Lung (tissue), 12 donors: Measurements from ENCODE around the gene AK3. TPM values are rescaled to one million over a fixed set of nuclear protein-coding genes. Genes with fewer than 3 reads are reported as not detected.

ENCODE experiments used
- ATAC-seq: fragments of 200-7000 bp; cut with Tn5 transposase; one replicate; pipeline ENCODE4 v1.9.1; 2020; ENCODE audit warnings: moderate number of reproducible peaks; ENCODE audit not compliant: insufficient read depth, low FRiP score
- DNase-seq, 3 donors: peaks; one replicate each; pipeline ENCODE4 v3.0.0-alpha.2; 2013 to 2017
- H3K27ac ChIP-seq, 2 donors: one replicate each; pipeline ENCODE4 v1.5.1; 2013; ENCODE audit warnings: mild to moderate bottlenecking in 2 of 2, moderate library complexity in 2 of 2, control low read depth in 1 of 2, inconsistent platforms in 1 of 2, low read depth in 1 of 2, low read length in 1 of 2
- H3K27me3 ChIP-seq, 3 donors: one replicate each; pipeline ENCODE4 v1.5.1; 2013; ENCODE audit warnings: low read length in 2 of 3; ENCODE audit not compliant: control insufficient read depth in 3 of 3, insufficient read depth in 3 of 3
- H3K36me3 ChIP-seq, 4 donors: one replicate each; pipeline ENCODE4 v1.5.1; 2013; ENCODE audit warnings: low read length in 4 of 4, mild to moderate bottlenecking in 1 of 4, moderate library complexity in 1 of 4; ENCODE audit not compliant: control insufficient read depth in 4 of 4, insufficient read depth in 4 of 4
- H3K4me1 ChIP-seq, 5 donors: one replicate each; pipeline ENCODE4 v1.5.1; 2013; ENCODE audit warnings: low read length in 5 of 5, mild to moderate bottlenecking in 2 of 5, moderate library complexity in 1 of 5; ENCODE audit not compliant: control insufficient read depth in 5 of 5, insufficient read depth in 5 of 5
- H3K4me3 ChIP-seq: one replicate; pipeline ENCODE4 v1.5.1; 2013; ENCODE audit warnings: mild to moderate bottlenecking, control low read depth, moderate library complexity
- H3K9ac ChIP-seq, 2 donors: one replicate each; pipeline ENCODE4 v1.5.1; 2013; ENCODE audit warnings: low read length in 2 of 2, control low read depth in 1 of 2; ENCODE audit not compliant: insufficient read depth in 1 of 2
- H3K9me3 ChIP-seq, 4 donors: one replicate each; pipeline ENCODE4 v1.5.1; 2013; ENCODE audit warnings: low read length in 3 of 4, mild to moderate bottlenecking in 1 of 4, moderate library complexity in 1 of 4; ENCODE audit not compliant: control insufficient read depth in 4 of 4, insufficient read depth in 3 of 4
- CTCF ChIP-seq: IDR thresholded peaks from 2 replicates; pipeline ENCODE4 v1.5.1; 2012; ENCODE audit warnings: mild to moderate bottlenecking; ENCODE audit errors: control extremely low read depth, extremely low read depth
- WGBS, 2 donors: extraction: QIAGEN DNeasy Blood & Tissue Kit; methylation state at CpG; one replicate each; pipeline ENCODE4 v1.1.7; 2013; 5-methylcytosine and 5-hydroxymethylcytosine counted together
- polyA plus RNA-seq, 2 donors: library from polyadenylated mRNA; stranded (reverse); fragments of 200-250 nt; gene quantifications; one replicate each; pipeline ENCODE4 v1.2.1, GENCODE V29; 2013
- total RNA-seq, 2 donors: library from RNA; depleted of rRNA in 1 of 2; stranded (reverse); fragments of >200 nt in 1 of 2; gene quantifications; one replicate each; pipeline ENCODE4 v1.2.1, GENCODE V29; 2014 to 2021
- donor health status: control.
- donor health status: control.
- donor health status: Bipolar disorder and iron deficiency.
- donor health status: healthy.
- donor health status: DM: yes; HTN: yes; CAD: no.

AK3 gene
- total and polyA plus RNA-seq, 4 donors: 22.4 to 62.7 (median 31.8) TPM

- H3K27me3 ChIP-seq: no peaks in the 10 kb centered on the region
- no peaks in the 10 kb centered on the region for H3K9me3 ChIP-seq
- H3K4me3 ChIP-seq: peak overlapping the region; percentile 16
- H3K9ac ChIP-seq: peak overlapping the region; percentile 72 to 77
- WGBS, 2 donors: 40 to 55% methylated on average over 26 of the region's 26 CpGs
- TF ChIP-seq CTCF: no peak
- peaks cover 6 to 10% (median 8%) of the 10 kb centered on the region in 5 donors for H3K4me1 ChIP-seq
- H3K27ac ChIP-seq: peak overlapping the region in 1 of 2 donors; percentile 95
- DNase-seq (peak in 2 of 3 donors; percentile 14 to 47), ATAC-seq (no peak)
- no peaks in the 10 kb centered on the region for H3K36me3 ChIP-seq
Observed at GRCh38 chr9:4739587-4740387, 1.2 kb downstream of the AK3 start.

- Histone ChIP-seq H3K4me3 (peak overlapping the region; percentile 16), H3K36me3 (no peaks in the 10 kb centered on the region), H3K9me3 (no peaks in the 10 kb centered on the region), H3K9ac (peak overlapping the region in 1 of 2 donors; percentile 72), H3K27me3 (no peaks in the 10 kb centered on the region), H3K27ac (no peak overlapping the region), H3K4me1 (peaks cover 6 to 10% (median 8%) of the 10 kb centered on the region in 5 donors)
- ATAC-seq (no peak), DNase-seq (peak in 1 of 3 donors; percentile 2)
- 80 to 86% methylated on average over 19 of the region's 19 CpGs for WGBS, 2 donors
- TF ChIP-seq CTCF: no peak
Observed at GRCh38 chr9:4738866-4739586, 2.0 kb downstream of the AK3 start.

GRCh38 chr9:4734150-4734549, 6.9 kb downstream of the AK3 start:
- no peak for TF ChIP-seq CTCF
- H3K9ac ChIP-seq: no peak overlapping the region

More at GRCh38 chr9:4734150-4734549, 6.9 kb downstream of the AK3 start:
- Histone ChIP-seq H3K9me3 (no peaks in the 10 kb centered on the region), H3K4me3 (no peak overlapping the region), H3K4me1 (peaks cover 0 to 7% (median 4%) of the 10 kb centered on the region in 5 donors), H3K27ac (no peak overlapping the region), H3K36me3 (no peaks in the 10 kb centered on the region), H3K27me3 (no peaks in the 10 kb centered on the region)
- WGBS, 2 donors: 93 to 98% methylated on average over 2 of the region's 2 CpGs
- ATAC-seq (no peak), DNase-seq (no peak)
